GM12878 (cell line): ENCODE measurements around the gene RTN3. TPM values are rescaled to one million over a fixed set of nuclear protein-coding genes. Genes with fewer than 3 reads are reported as not detected.

Experiments
- ATAC-seq: fragments of 200-7000 bp; cut with Tn5 transposase; 3 replicates; pipeline ENCODE4 v1.9.1; 2020; ENCODE audit warnings: mild to moderate bottlenecking, moderate library complexity
- BruUV-seq: library from RNA; stranded (reverse); fragments of 400-500 nt; replicated peaks from 2 replicates; lab custom pipeline; 2021; lab: Mats Ljungman, UMichigan
- CTCF ChIA-PET: fragments of 300-600 bp; sonication (Branson Sonifier 250); formaldehyde crosslinking; extraction: SDS; loops from one replicate; lab custom pipeline; 2021; ENCODE audit warnings: inconsistent platforms; lab: Yijun Ruan, JAX
- POLR2A ChIA-PET: fragments of 350-600 bp; formaldehyde crosslinking; extraction: SDS; loops from one replicate; lab custom pipeline; 2021; ENCODE audit warnings: inconsistent platforms; lab: Charles Lee
- RAD21 ChIA-PET: fragments of 300-600 bp; sonication (Branson Sonifier 250); formaldehyde crosslinking; loops from one replicate; lab custom pipeline; 2023; ENCODE audit warnings: antibody characterized with exemption; ENCODE audit not compliant: unreplicated experiment; lab: Charles Lee
- SMC1A ChIA-PET: fragments of 300-600 bp; sonication (Branson Sonifier 250); formaldehyde crosslinking; loops from one replicate; lab custom pipeline; 2023; ENCODE audit not compliant: unreplicated experiment, uncharacterized antibody; lab: Charles Lee
- DNase-seq: peaks from one replicate; pipeline ENCODE4 v3.0.0-alpha.2; 2011; ENCODE audit warnings: low read depth, low spot score
- FAIRE-seq: peaks from 3 replicates; lab custom pipeline; 2011; peaks lifted over from hg19 to GRCh38; lab: Jason Lieb, UNC
- H2AFZ ChIP-seq: 2 replicates; pipeline ENCODE4 v1.6.0; 2011; ENCODE audit warnings: low read depth, low read length, control low read depth; ENCODE audit not compliant: control insufficient read depth
- H3K27ac ChIP-seq: 2 replicates; pipeline ENCODE4 v1.5.1; 2011; ENCODE audit warnings: control low read depth; ENCODE audit not compliant: control insufficient read depth, insufficient read depth
- H3K27me3 ChIP-seq, 2 experiments: replicated peaks in 1 of 2; 2 replicates each; pipeline versions ENCODE4 v1.6.0 to v1.6.1; 2011; ENCODE audit warnings: low read length in 1 of 2; ENCODE audit not compliant: control insufficient read depth in 2 of 2, insufficient read depth in 2 of 2
- H3K36me3 ChIP-seq, 2 experiments: 2 replicates each; pipeline ENCODE4 v1.5.1; 2011; ENCODE audit warnings: low read length in 1 of 2; ENCODE audit not compliant: control insufficient read depth in 2 of 2, insufficient read depth in 2 of 2
- H3K4me1 ChIP-seq: 2 replicates; pipeline ENCODE4 v1.6.1; 2011; ENCODE audit warnings: mild to moderate bottlenecking, low read length, moderate library complexity, mixed read lengths; ENCODE audit not compliant: control insufficient read depth, insufficient read depth
- H3K4me2 ChIP-seq: 2 replicates; pipeline ENCODE4 v1.6.0; 2011; ENCODE audit warnings: control low read depth; ENCODE audit not compliant: control insufficient read depth, insufficient read depth
- H3K4me3 ChIP-seq: fragments of 200-600 bp; sonication (generic); 2 replicates; pipeline ENCODE4 v1.5.1; 2016
- H3K79me2 ChIP-seq: 2 replicates; pipeline ENCODE4 v1.6.0; 2011; ENCODE audit warnings: low read length; ENCODE audit not compliant: control insufficient read depth, insufficient read depth
- H3K9ac ChIP-seq: 2 replicates; pipeline ENCODE4 v1.8.0; 2011; ENCODE audit warnings: low read length, control low read depth, mixed read lengths; ENCODE audit not compliant: control insufficient read depth, insufficient read depth
- H3K9me3 ChIP-seq: replicated peaks from 3 replicates; pipeline ENCODE4 v1.5.1; 2011; ENCODE audit warnings: mild to moderate bottlenecking, low read length; ENCODE audit not compliant: control insufficient read depth, insufficient read depth
- H4K20me1 ChIP-seq: 2 replicates; pipeline ENCODE4 v1.6.0; 2011; ENCODE audit not compliant: control insufficient read depth, insufficient read depth
- CBFB ChIP-seq: IDR thresholded peaks from 2 replicates; pipeline ENCODE4 v1.6.1; 2016; ENCODE audit warnings: antibody characterized with exemption, low read depth
- IRF4 ChIP-seq: IDR thresholded peaks from 2 replicates; pipeline ENCODE4 v1.6.1; 2011; ENCODE audit warnings: low read depth, low read length
- POLR2AphosphoS5 ChIP-seq: IDR thresholded peaks from 2 replicates; pipeline ENCODE4 v1.6.1; 2011; ENCODE audit warnings: mild to moderate bottlenecking, low read length, inconsistent platforms
- RUNX3 ChIP-seq: IDR thresholded peaks from 2 replicates; pipeline ENCODE4 v1.6.1; 2012; ENCODE audit warnings: low read length, inconsistent platforms
- TCF12 ChIP-seq: IDR thresholded peaks from 2 replicates; pipeline ENCODE4 v1.6.1; 2011; ENCODE audit warnings: low read depth, mild to moderate bottlenecking, low read length
- ZNF24 ChIP-seq: fragments of 450-650 bp; IDR thresholded peaks from 2 replicates; pipeline ENCODE4 v1.6.1; 2017; ENCODE audit warnings: antibody characterized with exemption, mild to moderate bottlenecking
- WGBS: methylation state at CpG from one replicate; pipeline ENCODE4 v1.1.6; 2016; ENCODE audit warnings: low lambda C conversion rate; ENCODE audit not compliant: insufficient replicate concordance, insufficient coverage; ENCODE audit errors: missing lambda C conversion rate; 5-methylcytosine and 5-hydroxymethylcytosine counted together
- in situ Hi-C: fragments of 300-500 bp; cut with MboI; formaldehyde crosslinking; loops from 9 replicates; pipeline ENCODE4 v1.14.3; 2018; ENCODE audit warnings: mixed read lengths
- intact Hi-C: fragments of 100-400 bp; cut with micrococcal nuclease; formaldehyde crosslinking; loops from one replicate; pipeline ENCODE4 v1.14.2; 2022; ENCODE audit not compliant: unreplicated experiment
- polyA plus RNA-seq, 11 experiments: library from polyadenylated mRNA; depleted of rRNA in 4 of 11; unstranded in 6 of 11; stranded (reverse) in 5 of 11; fragments of >200 nt; fragmentation: Nextera tagmentation in 4 of 11; fragmentation: Illumina TruSeq in 1 of 11; extraction: Ambion mirVana in 4 of 11; extraction: Trizol in 1 of 11; gene quantifications; 1 replicate in 1 of 11; 2 replicates in 10 of 11; pipeline versions ENCODE4 v1.2.1 to v1.2.3, GENCODE V29; 2011 to 2016; ENCODE audit warnings: inconsistent platforms in 2 of 11, missing spikeins in 2 of 11, low read depth in 1 of 11
- total RNA-seq, 4 experiments: library from RNA; depleted of rRNA in 3 of 4; stranded (reverse); fragments of >200 nt in 3 of 4; fragmentation: Illumina TruSeq in 1 of 4; extraction: Trizol in 1 of 4; gene quantifications; 2 replicates each; pipeline versions ENCODE4 v1.2.1 to v1.2.3, GENCODE V29; 2013 to 2021
- TF ChIP-seq, protein P1 (sequence below): fragments of 450-650 bp; formaldehyde crosslinking; IDR thresholded peaks from 2 replicates; pipeline ENCODE4 v1.4.0; 2020; ENCODE audit warnings: mild to moderate bottlenecking, moderate library complexity
- TF ChIP-seq, protein P2 (sequence below), 3 experiments: IDR thresholded peaks in 2 of 3; conservative IDR thresholded peaks in 1 of 3; 2 replicates each; pipeline ENCODE4 v1.5.1; 2011; ENCODE audit warnings: low read depth in 3 of 3, low read length in 3 of 3, mild to moderate bottlenecking in 3 of 3, control low read depth in 2 of 3, moderate library complexity in 2 of 3, inconsistent platforms in 1 of 3, mixed read lengths in 1 of 3; ENCODE audit not compliant: control insufficient read depth in 2 of 3, insufficient read depth in 1 of 3; ENCODE audit errors: extremely low read depth in 1 of 3
- TF ChIP-seq, protein P3 (sequence below): fragments of 450-650 bp; IDR thresholded peaks from 2 replicates; pipeline ENCODE4 v1.6.1; 2016; ENCODE audit warnings: mild to moderate bottlenecking
- TF ChIP-seq, protein P4 (sequence below): IDR thresholded peaks from 2 replicates; pipeline ENCODE4 v1.6.1; 2011; ENCODE audit warnings: borderline replicate concordance, low read depth, mild to moderate bottlenecking, moderate library complexity, low read length; ENCODE audit not compliant: insufficient read depth, poor library complexity, severe bottlenecking
- TF ChIP-seq, protein P5 (sequence below): fragments of 450-650 bp; IDR thresholded peaks from 2 replicates; pipeline ENCODE4 v1.6.1; 2016; ENCODE audit warnings: mild to moderate bottlenecking

The RTN3 gene
- total and polyA plus RNA-seq, 10 of the 15 experiments (the other 5 are each of a cell fraction or from before 2014, with no cell fraction given), result 22.9 to 64.2 (median 47.0) TPM

DNA sequence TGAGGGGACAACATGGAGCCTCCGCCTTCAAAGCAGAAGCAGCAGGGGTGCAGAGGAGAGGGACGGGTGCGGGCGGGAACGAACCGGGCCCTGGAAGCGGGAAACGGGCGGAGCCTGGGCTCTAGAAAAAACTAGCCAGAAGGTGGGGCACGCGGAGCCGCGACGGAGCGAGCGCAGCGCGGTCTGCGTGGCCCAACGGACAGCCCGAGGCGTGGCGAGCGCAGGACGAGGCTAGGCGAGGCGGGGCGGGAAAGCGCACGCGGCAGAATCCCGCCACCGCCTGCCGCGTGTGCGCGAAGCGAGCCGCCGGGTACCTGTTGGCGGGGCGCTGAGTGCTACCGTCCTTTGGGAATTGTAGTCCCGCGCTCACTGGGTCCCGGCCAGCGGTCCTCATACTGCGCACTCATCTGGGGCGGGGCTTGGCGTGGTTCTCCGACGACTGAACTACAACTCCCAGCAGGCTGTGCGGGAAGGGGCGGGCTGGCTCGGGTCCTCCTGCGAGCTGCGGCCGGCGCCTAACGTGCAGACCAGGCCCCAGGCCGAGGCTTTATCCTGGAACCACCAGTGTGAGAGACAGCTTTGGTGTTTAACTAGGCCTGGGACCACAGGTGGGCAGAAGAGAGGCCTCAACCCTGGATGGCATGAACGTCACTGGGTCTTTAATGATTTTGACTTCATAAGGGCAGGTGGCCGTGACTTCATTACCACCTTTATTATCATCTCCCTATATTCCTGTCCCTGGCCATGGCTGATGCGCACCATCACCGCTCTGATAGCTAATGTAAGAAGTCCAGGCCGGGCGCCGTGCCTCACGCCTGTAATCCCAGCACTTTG lies 9.8 kb upstream of the RTN3 start, which contains the start of gene ATL3:
Gene ATL3 (minus strand): TSS at position 55 of the 834 bp plus-strand sequence. CDS start 41 bp downstream, at position 14.
- RAD21 ChIA-PET, result interaction anchor here (1.0 to 2.3 kb wide), 6 partner anchors 11 to 165 kb away, joined by 3 to 20 read pairs (median 5); partner anchors contain the start of gene RTN3
- peak within 1 kb of the TSS; percentile 83 for H3K4me2 ChIP-seq
- peak within 1 kb of the TSS; percentile 82 for H3K9ac ChIP-seq
- peak within 1 kb of the TSS; percentile 81 for H3K27ac ChIP-seq
- H3K36me3 ChIP-seq, result no peaks in the 10 kb centered on the region
- CTCF ChIA-PET, result interaction anchor here (0.7 to 6.2 kb wide), 8 partner anchors 10 to 274 kb away, joined by 3 to 70 read pairs (median 4); partner anchors contain the start of gene RTN3
- WGBS, result 12% methylated on average over 69 of the region's 69 CpGs
- peaks cover 8% of the 10 kb centered on the region for H3K4me1 ChIP-seq
- ATAC-seq, result peak; percentile 92
- FAIRE-seq, result peak; percentile 13
- H2AFZ ChIP-seq, result peak within 1 kb of the TSS; percentile 96
- no peaks in the 10 kb centered on the region for H3K9me3 ChIP-seq
- SMC1A ChIA-PET, result interaction anchor here (0.6 to 3.5 kb wide), 2 partner anchors 10 to 67 kb away, joined by 4 to 21 read pairs; partner anchors contain the start of gene RTN3
- H3K79me2 ChIP-seq, result peaks cover 45% of the 10 kb centered on the region
- in situ Hi-C loops, result no loop called here
- POLR2A ChIA-PET, result interaction anchor here (0.7 to 2.6 kb wide), 4 partner anchors 10 to 66 kb away, joined by 3 to 21 read pairs (median 4); partner anchors contain the start of gene RTN3
- peak within 1 kb of the TSS; percentile 89 for H3K4me3 ChIP-seq
- intact Hi-C loops, result loop anchor here (1.0 to 5.0 kb wide), 2 partner anchors 10 to 631 kb away; partner anchors contain the start of genes CATSPERZ and RTN3
- DNase-seq, result peak; percentile 85
- H4K20me1 ChIP-seq, result no peaks in the 10 kb centered on the region
- H3K27me3 ChIP-seq, result no peaks in the 10 kb centered on the region
- no TSS peak for BruUV-seq
- peak; percentile 43; the same call in 1 of the 2 replicates for TF ChIP-seq IRF4
- TF ChIP-seq, protein P1, sequence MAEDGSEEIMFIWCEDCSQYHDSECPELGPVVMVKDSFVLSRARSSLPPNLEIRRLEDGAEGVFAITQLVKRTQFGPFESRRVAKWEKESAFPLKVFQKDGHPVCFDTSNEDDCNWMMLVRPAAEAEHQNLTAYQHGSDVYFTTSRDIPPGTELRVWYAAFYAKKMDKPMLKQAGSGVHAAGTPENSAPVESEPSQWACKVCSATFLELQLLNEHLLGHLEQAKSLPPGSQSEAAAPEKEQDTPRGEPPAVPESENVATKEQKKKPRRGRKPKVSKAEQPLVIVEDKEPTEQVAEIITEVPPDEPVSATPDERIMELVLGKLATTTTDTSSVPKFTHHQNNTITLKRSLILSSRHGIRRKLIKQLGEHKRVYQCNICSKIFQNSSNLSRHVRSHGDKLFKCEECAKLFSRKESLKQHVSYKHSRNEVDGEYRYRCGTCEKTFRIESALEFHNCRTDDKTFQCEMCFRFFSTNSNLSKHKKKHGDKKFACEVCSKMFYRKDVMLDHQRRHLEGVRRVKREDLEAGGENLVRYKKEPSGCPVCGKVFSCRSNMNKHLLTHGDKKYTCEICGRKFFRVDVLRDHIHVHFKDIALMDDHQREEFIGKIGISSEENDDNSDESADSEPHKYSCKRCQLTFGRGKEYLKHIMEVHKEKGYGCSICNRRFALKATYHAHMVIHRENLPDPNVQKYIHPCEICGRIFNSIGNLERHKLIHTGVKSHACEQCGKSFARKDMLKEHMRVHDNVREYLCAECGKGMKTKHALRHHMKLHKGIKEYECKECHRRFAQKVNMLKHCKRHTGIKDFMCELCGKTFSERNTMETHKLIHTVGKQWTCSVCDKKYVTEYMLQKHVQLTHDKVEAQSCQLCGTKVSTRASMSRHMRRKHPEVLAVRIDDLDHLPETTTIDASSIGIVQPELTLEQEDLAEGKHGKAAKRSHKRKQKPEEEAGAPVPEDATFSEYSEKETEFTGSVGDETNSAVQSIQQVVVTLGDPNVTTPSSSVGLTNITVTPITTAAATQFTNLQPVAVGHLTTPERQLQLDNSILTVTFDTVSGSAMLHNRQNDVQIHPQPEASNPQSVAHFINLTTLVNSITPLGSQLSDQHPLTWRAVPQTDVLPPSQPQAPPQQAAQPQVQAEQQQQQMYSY (CRISPR knock-in tag), result no peak
- TF ChIP-seq TCF12, result peak; percentile 59; the same call in 1 of the 2 replicates
- TF ChIP-seq, protein P2, sequence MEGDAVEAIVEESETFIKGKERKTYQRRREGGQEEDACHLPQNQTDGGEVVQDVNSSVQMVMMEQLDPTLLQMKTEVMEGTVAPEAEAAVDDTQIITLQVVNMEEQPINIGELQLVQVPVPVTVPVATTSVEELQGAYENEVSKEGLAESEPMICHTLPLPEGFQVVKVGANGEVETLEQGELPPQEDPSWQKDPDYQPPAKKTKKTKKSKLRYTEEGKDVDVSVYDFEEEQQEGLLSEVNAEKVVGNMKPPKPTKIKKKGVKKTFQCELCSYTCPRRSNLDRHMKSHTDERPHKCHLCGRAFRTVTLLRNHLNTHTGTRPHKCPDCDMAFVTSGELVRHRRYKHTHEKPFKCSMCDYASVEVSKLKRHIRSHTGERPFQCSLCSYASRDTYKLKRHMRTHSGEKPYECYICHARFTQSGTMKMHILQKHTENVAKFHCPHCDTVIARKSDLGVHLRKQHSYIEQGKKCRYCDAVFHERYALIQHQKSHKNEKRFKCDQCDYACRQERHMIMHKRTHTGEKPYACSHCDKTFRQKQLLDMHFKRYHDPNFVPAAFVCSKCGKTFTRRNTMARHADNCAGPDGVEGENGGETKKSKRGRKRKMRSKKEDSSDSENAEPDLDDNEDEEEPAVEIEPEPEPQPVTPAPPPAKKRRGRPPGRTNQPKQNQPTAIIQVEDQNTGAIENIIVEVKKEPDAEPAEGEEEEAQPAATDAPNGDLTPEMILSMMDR (IDR thresholded peaks at IDR 0.05 in 2 of 3, conservative IDR thresholded peaks at IDR 0.05 in 1 of 3; ENCODE audit: control insufficient read depth in 2 of 3, extremely low read depth in 1 of 3, insufficient read depth in 1 of 3, low read depth in 3 of 3, low read length in 3 of 3), result peak in 1 of 3 experiments; percentile 20; a peak in 1 of 6 replicates
- TF ChIP-seq, protein P3, sequence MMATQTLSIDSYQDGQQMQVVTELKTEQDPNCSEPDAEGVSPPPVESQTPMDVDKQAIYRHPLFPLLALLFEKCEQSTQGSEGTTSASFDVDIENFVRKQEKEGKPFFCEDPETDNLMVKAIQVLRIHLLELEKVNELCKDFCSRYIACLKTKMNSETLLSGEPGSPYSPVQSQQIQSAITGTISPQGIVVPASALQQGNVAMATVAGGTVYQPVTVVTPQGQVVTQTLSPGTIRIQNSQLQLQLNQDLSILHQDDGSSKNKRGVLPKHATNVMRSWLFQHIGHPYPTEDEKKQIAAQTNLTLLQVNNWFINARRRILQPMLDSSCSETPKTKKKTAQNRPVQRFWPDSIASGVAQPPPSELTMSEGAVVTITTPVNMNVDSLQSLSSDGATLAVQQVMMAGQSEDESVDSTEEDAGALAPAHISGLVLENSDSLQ, result peak; percentile 36; the same call in 1 of the 2 replicates
- no peak for TF ChIP-seq ZNF24
- TF ChIP-seq POLR2AphosphoS5, result peak; percentile 73
- TF ChIP-seq RUNX3, result peak; percentile 63
- TF ChIP-seq, protein P4, sequence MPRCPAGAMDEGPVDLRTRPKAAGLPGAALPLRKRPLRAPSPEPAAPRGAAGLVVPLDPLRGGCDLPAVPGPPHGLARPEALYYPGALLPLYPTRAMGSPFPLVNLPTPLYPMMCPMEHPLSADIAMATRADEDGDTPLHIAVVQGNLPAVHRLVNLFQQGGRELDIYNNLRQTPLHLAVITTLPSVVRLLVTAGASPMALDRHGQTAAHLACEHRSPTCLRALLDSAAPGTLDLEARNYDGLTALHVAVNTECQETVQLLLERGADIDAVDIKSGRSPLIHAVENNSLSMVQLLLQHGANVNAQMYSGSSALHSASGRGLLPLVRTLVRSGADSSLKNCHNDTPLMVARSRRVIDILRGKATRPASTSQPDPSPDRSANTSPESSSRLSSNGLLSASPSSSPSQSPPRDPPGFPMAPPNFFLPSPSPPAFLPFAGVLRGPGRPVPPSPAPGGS, result peak; percentile 14
- peak; percentile 14; the same call in 1 of the 2 replicates for TF ChIP-seq CBFB
- TF ChIP-seq, protein P5, sequence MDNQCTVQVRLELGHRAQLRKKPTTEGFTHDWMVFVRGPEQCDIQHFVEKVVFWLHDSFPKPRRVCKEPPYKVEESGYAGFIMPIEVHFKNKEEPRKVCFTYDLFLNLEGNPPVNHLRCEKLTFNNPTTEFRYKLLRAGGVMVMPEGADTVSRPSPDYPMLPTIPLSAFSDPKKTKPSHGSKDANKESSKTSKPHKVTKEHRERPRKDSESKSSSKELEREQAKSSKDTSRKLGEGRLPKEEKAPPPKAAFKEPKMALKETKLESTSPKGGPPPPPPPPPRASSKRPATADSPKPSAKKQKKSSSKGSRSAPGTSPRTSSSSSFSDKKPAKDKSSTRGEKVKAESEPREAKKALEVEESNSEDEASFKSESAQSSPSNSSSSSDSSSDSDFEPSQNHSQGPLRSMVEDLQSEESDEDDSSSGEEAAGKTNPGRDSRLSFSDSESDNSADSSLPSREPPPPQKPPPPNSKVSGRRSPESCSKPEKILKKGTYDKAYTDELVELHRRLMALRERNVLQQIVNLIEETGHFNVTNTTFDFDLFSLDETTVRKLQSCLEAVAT, result peak; percentile 72; the same call in 1 of the 2 replicates
